H9 (cell line): ENCODE results near the gene DSCAM. TPM values are rescaled to one million over a fixed set of nuclear protein-coding genes. Genes with fewer than 3 reads are reported as not detected.

Experiments
- DNase-seq: peaks from one replicate; pipeline ENCODE4 v3.0.0-alpha.2; 2017
- H2AFZ ChIP-seq: one replicate; pipeline ENCODE4 v1.6.1; 2013; ENCODE audit warnings: mild to moderate bottlenecking, low read length, control low read depth, moderate library complexity
- H2AK5ac ChIP-seq: 2 replicates; pipeline ENCODE4 v1.6.1; 2013; ENCODE audit warnings: low read length, control low read depth, mixed read lengths; ENCODE audit not compliant: insufficient read length
- H2BK120ac ChIP-seq: one replicate; pipeline ENCODE4 v1.6.1; 2013; ENCODE audit warnings: low read depth, mild to moderate bottlenecking, low read length, control low read depth, inconsistent platforms; ENCODE audit not compliant: poor library complexity, severe bottlenecking
- H2BK12ac ChIP-seq: 2 replicates; pipeline ENCODE4 v1.6.1; 2013; ENCODE audit warnings: low read length, control low read depth, mixed read lengths, low read depth; ENCODE audit not compliant: insufficient read length
- H2BK15ac ChIP-seq: 2 replicates; pipeline ENCODE4 v1.6.1; 2013; ENCODE audit warnings: low read depth, low read length, control low read depth
- H2BK20ac ChIP-seq: one replicate; pipeline ENCODE4 v1.6.1; 2013; ENCODE audit warnings: low read depth, mild to moderate bottlenecking, low read length, control low read depth, inconsistent platforms; ENCODE audit not compliant: poor library complexity, severe bottlenecking
- H2BK5ac ChIP-seq: 2 replicates; pipeline ENCODE4 v1.6.1; 2013; ENCODE audit warnings: low read length, control low read depth, mixed read lengths; ENCODE audit not compliant: insufficient read length
- H3K14ac ChIP-seq: 2 replicates; pipeline ENCODE4 v1.6.1; 2013; ENCODE audit warnings: low read length, control low read depth; ENCODE audit not compliant: insufficient read depth
- H3K18ac ChIP-seq: 2 replicates; pipeline ENCODE4 v1.6.1; 2013; ENCODE audit warnings: low read depth, mild to moderate bottlenecking, mixed read lengths, low read length, control low read depth; ENCODE audit not compliant: insufficient read length
- H3K23ac ChIP-seq: 2 replicates; pipeline ENCODE4 v1.6.1; 2013; ENCODE audit warnings: low read length, control low read depth, mixed read lengths, low read depth; ENCODE audit not compliant: insufficient read length
- H3K23me2 ChIP-seq: 2 replicates; pipeline ENCODE4 v1.6.1; 2013; ENCODE audit warnings: low read depth, mild to moderate bottlenecking, mixed read lengths, low read length, control low read depth; ENCODE audit not compliant: insufficient read length, poor library complexity, severe bottlenecking
- H3K27ac ChIP-seq: 2 replicates; pipeline ENCODE4 v1.5.1; 2013; ENCODE audit warnings: low read length, control low read depth, mixed read lengths, low read depth; ENCODE audit not compliant: insufficient read length
- H3K27me3 ChIP-seq: 2 replicates; pipeline ENCODE4 v1.6.1; 2013; ENCODE audit warnings: low read length, control low read depth, inconsistent platforms; ENCODE audit not compliant: insufficient read depth
- H3K4ac ChIP-seq: 2 replicates; pipeline ENCODE4 v1.6.1; 2013; ENCODE audit warnings: low read depth, mild to moderate bottlenecking, control low read depth, inconsistent platforms, low read length, moderate library complexity
- H3K4me1 ChIP-seq: 2 replicates; pipeline ENCODE4 v1.6.1; 2013; ENCODE audit warnings: low read length, control low read depth, inconsistent platforms; ENCODE audit not compliant: insufficient read depth
- H3K4me2 ChIP-seq: 2 replicates; pipeline ENCODE4 v1.6.1; 2013; ENCODE audit warnings: low read length, control low read depth, mixed read lengths; ENCODE audit not compliant: insufficient read length, insufficient read depth
- H3K56ac ChIP-seq: 2 replicates; pipeline ENCODE4 v1.6.1; 2013; ENCODE audit warnings: low read depth, mild to moderate bottlenecking, mixed read lengths, low read length, control low read depth; ENCODE audit not compliant: insufficient read length
- H3K79me1 ChIP-seq: 2 replicates; pipeline ENCODE4 v1.6.1; 2013; ENCODE audit warnings: low read depth, mild to moderate bottlenecking, moderate library complexity, low read length, control low read depth, inconsistent platforms; ENCODE audit not compliant: insufficient read depth, poor library complexity, severe bottlenecking
- H3K79me2 ChIP-seq: 2 replicates; pipeline ENCODE4 v1.6.1; 2013; ENCODE audit warnings: low read length, control low read depth, inconsistent platforms; ENCODE audit not compliant: insufficient read depth
- H3K9ac ChIP-seq: 2 replicates; pipeline ENCODE4 v1.6.1; 2013; ENCODE audit warnings: low read length, control low read depth, mixed read lengths; ENCODE audit not compliant: insufficient read length; ENCODE audit errors: extremely low read depth
- H3K9me3 ChIP-seq: one replicate; pipeline ENCODE4 v1.6.1; 2013; ENCODE audit warnings: low read depth, low read length, inconsistent platforms; ENCODE audit not compliant: control insufficient read depth
- H3T11ph ChIP-seq: one replicate; pipeline ENCODE4 v1.6.1; 2013; ENCODE audit warnings: mild to moderate bottlenecking, low read length, control low read depth, inconsistent platforms
- H4K20me1 ChIP-seq: one replicate; pipeline ENCODE4 v1.6.1; 2013; ENCODE audit not compliant: control insufficient read depth, insufficient read length, insufficient read depth
- H4K5ac ChIP-seq: 2 replicates; pipeline ENCODE4 v1.6.1; 2013; ENCODE audit warnings: low read depth, mild to moderate bottlenecking, mixed read lengths, low read length, control low read depth; ENCODE audit not compliant: insufficient read length
- H4K8ac ChIP-seq: replicated peaks from 2 replicates; pipeline ENCODE4 v1.6.1; 2013; ENCODE audit warnings: low read length, control low read depth, mixed read lengths, low read depth; ENCODE audit not compliant: insufficient read length
- H4K91ac ChIP-seq: 2 replicates; pipeline ENCODE4 v1.6.1; 2013; ENCODE audit warnings: low read depth, mild to moderate bottlenecking, moderate library complexity, mixed read lengths, low read length, control low read depth; ENCODE audit not compliant: insufficient read length
- H3K27ac Mint-ChIP-seq, 3 experiments: 2 replicates in 2 of 3; 3 replicates in 1 of 3; pipeline ENCODE4 v1.8.0; 2020 to 2021; ENCODE audit warnings: mixed read lengths in 3 of 3, mild to moderate bottlenecking in 1 of 3, moderate library complexity in 1 of 3
- H3K27me3 Mint-ChIP-seq: 2 replicates; pipeline ENCODE4 v1.8.0; 2021; ENCODE audit warnings: low read depth, mild to moderate bottlenecking, moderate library complexity, mixed read lengths
- H3K36me3 Mint-ChIP-seq, 3 experiments: 2 replicates in 2 of 3; 3 replicates in 1 of 3; pipeline ENCODE4 v1.8.0; 2020 to 2021; ENCODE audit warnings: low read depth in 3 of 3, mixed read lengths in 3 of 3; ENCODE audit not compliant: insufficient read depth in 1 of 3
- H3K4me1 Mint-ChIP-seq, 2 experiments: 2 replicates each; pipeline ENCODE4 v1.8.0; 2020; ENCODE audit warnings: mixed read lengths in 2 of 2
- H3K4me3 Mint-ChIP-seq, 2 experiments: 2 replicates in 1 of 2; 3 replicates in 1 of 2; pipeline ENCODE4 v1.8.0; 2020 to 2021; ENCODE audit warnings: mild to moderate bottlenecking in 2 of 2, mixed read lengths in 2 of 2, moderate library complexity in 1 of 2
- H3K9me3 Mint-ChIP-seq, 2 experiments: 2 replicates in 1 of 2; 3 replicates in 1 of 2; pipeline ENCODE4 v1.8.0; 2020; ENCODE audit warnings: mild to moderate bottlenecking in 2 of 2, mixed read lengths in 2 of 2, moderate library complexity in 1 of 2
- WGBS: extraction: QIAGEN DNeasy Blood & Tissue Kit; methylation state at CpG from one replicate; pipeline ENCODE4 v1.1.7; 2013; ENCODE audit warnings: missing lambda C conversion rate, low lambda C conversion rate, mixed read lengths; ENCODE audit not compliant: insufficient read length; ENCODE audit errors: extremely low coverage; 5-methylcytosine and 5-hydroxymethylcytosine counted together
- total RNA-seq: library from RNA; stranded (reverse); gene quantifications from 2 replicates; pipeline ENCODE4 v1.2.1, GENCODE V29; 2021
- TF ChIP-seq, protein P1 (sequence below): fragments of 200-600 bp; sonication (generic); conservative IDR thresholded peaks from 3 replicates; pipeline ENCODE4 v1.8.0; 2021; ENCODE audit warnings: antibody characterized with exemption, mild to moderate bottlenecking

Gene DSCAM
- total RNA-seq, 1 experiment from 2014 or later, result 0.17 TPM

DNA sequence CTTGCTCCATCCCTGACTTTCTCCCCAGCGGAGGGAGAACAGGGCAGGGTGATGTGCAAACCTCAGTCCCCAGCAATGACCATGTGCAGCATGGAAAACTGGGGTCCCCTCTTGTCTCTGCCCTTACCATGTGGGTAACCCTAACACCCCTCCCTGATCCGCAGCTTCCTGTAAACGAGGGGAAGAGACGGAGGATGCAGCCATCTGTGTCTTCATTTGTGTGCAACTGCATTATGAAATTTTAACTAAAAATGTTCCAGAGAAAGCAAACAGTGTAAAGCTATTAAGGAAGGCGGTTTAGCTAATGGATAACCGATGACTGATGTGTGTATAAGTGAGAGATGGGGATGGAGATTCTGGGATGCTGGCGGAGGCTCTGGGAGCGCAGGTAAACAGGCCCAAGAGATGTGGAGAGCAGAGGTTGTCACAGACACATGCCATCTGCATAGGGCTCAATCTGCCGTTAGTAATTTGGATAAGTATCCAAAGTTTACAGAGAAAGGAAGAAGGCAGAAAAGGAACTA is 206.6 kb downstream of the DSCAM start:
- H4K91ac ChIP-seq, result no peak overlapping the region
- no peaks in the 10 kb centered on the region for H3K79me2 ChIP-seq
- H3K9me3 Mint-ChIP-seq, result peaks cover 0 to 9% of the 10 kb centered on the region in 2 experiments; a peak in 4 of 5 replicates
- no peak overlapping the region for H3K56ac ChIP-seq
- H3K23ac ChIP-seq, result no peak overlapping the region
- no peaks in the 10 kb centered on the region for H3K27me3 ChIP-seq
- no peak overlapping the region for H4K8ac ChIP-seq
- no peak overlapping the region for H3K4me3 Mint-ChIP-seq
- no peak overlapping the region for H2BK120ac ChIP-seq
- no peak overlapping the region for H3K4ac ChIP-seq
- H3K27ac ChIP-seq, result no peak overlapping the region
- no peak overlapping the region for H2BK20ac ChIP-seq
- H2AFZ ChIP-seq, result no peak overlapping the region
- no peaks in the 10 kb centered on the region for H3K9me3 ChIP-seq
- no peaks in the 10 kb centered on the region for H3K36me3 Mint-ChIP-seq
- H3K14ac ChIP-seq, result no peak overlapping the region
- H2AK5ac ChIP-seq, result no peak overlapping the region
- H3K9ac ChIP-seq, result no peak overlapping the region
- H3K27me3 Mint-ChIP-seq, result peaks cover 1% of the 10 kb centered on the region; the same call in 1 of the 2 replicates
- no peak overlapping the region for H2BK15ac ChIP-seq
- H3K79me1 ChIP-seq, result no peaks in the 10 kb centered on the region
- H3K18ac ChIP-seq, result no peak overlapping the region
- H3K4me1 ChIP-seq, result no peaks in the 10 kb centered on the region
- no CpG with 5 or more reads among the region's 9 CpGs for WGBS
- H4K5ac ChIP-seq, result no peak overlapping the region
- no peak overlapping the region for H2BK5ac ChIP-seq
- no peak overlapping the region for H3K4me2 ChIP-seq
- no peak overlapping the region for H3T11ph ChIP-seq
- H3K4me1 Mint-ChIP-seq, result 0 out of 4 replicates have a peak, but pooled peaks cover 0 to 2% of the 10 kb centered on the region in 2 experiments
- no peaks in the 10 kb centered on the region for H4K20me1 ChIP-seq
- H3K27ac Mint-ChIP-seq, result peak overlapping the region in 1 of 3 experiments; percentile 33; a peak in 1 of 7 replicates
- no peak for DNase-seq
- no peaks in the 10 kb centered on the region for H3K23me2 ChIP-seq
- TF ChIP-seq, protein P1, sequence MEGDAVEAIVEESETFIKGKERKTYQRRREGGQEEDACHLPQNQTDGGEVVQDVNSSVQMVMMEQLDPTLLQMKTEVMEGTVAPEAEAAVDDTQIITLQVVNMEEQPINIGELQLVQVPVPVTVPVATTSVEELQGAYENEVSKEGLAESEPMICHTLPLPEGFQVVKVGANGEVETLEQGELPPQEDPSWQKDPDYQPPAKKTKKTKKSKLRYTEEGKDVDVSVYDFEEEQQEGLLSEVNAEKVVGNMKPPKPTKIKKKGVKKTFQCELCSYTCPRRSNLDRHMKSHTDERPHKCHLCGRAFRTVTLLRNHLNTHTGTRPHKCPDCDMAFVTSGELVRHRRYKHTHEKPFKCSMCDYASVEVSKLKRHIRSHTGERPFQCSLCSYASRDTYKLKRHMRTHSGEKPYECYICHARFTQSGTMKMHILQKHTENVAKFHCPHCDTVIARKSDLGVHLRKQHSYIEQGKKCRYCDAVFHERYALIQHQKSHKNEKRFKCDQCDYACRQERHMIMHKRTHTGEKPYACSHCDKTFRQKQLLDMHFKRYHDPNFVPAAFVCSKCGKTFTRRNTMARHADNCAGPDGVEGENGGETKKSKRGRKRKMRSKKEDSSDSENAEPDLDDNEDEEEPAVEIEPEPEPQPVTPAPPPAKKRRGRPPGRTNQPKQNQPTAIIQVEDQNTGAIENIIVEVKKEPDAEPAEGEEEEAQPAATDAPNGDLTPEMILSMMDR, result no peak
- H2BK12ac ChIP-seq, result no peak overlapping the region
